ENCODE results near the gene PRPH2. TPM values are rescaled to one million over a fixed set of nuclear protein-coding genes. Genes with fewer than 3 reads are reported as not detected.

The PRPH2 gene
- polyA plus RNA-seq, 2 of the 4 experiments (the other 2 are of a cell fraction), result not detected

- H3K27ac ChIP-seq, result no peak overlapping the region
- no peak for ATAC-seq
- 100% methylated on average over 3 of the region's 4 CpGs for WGBS (ENCODE audit: missing lambda C conversion rate)
- no peak overlapping the region for H3K4me2 ChIP-seq
- FAIRE-seq, result no peak
- peaks cover 15% of the 10 kb centered on the region for H3K4me1 ChIP-seq
- no peak overlapping the region for H3K4me3 ChIP-seq
- no peaks in the 10 kb centered on the region for H3K9me3 ChIP-seq
- ChIA-PET CTCF (no interaction called here), POLR2A (interaction anchor here (1.3 to 3.5 kb wide), 2 partner anchors 13 to 23 kb away, joined by 7 to 38 read pairs; partner anchors contain the start of genes BICRAL and TBCC)
- TF ChIP-seq TP53 (CRISPR knock-in tag; IDR thresholded peaks at IDR 0.05) (no peak), ESRRA (IDR thresholded peaks at IDR 0.05; ENCODE audit: borderline replicate concordance, low read length) (no peak), CHD2 (IDR thresholded peaks at IDR 0.05; ENCODE audit: low read length, partially characterized antibody) (no peak), SREBF2 (IDR thresholded peaks at IDR 0.05) (no peak), HOXA7 (CRISPR knock-in tag; IDR thresholded peaks at IDR 0.05) (no peak), NPAS2 (CRISPR knock-in tag; IDR thresholded peaks at IDR 0.05; ENCODE audit: borderline replicate concordance) (no peak), TFCP2L1 (CRISPR knock-in tag; IDR thresholded peaks at IDR 0.05) (no peak), HEYL (CRISPR knock-in tag; IDR thresholded peaks at IDR 0.05) (no peak), FOSL2 (IDR thresholded peaks at IDR 0.05) (no peak), FOSL2 (CRISPR knock-in tag; IDR thresholded peaks at IDR 0.05) (no peak), ZSCAN20 (CRISPR knock-in tag; IDR thresholded peaks at IDR 0.05) (no peak), CTCF (IDR thresholded peaks at IDR 0.05) (no peak), PHF8 (IDR thresholded peaks at IDR 0.05; ENCODE audit: borderline replicate concordance, low read depth) (no peak), HOXB13 (CRISPR knock-in tag; IDR thresholded peaks at IDR 0.05; ENCODE audit: low read depth) (no peak), BCL3 (IDR thresholded peaks at IDR 0.05) (no peak), ZNF302 (CRISPR knock-in tag; IDR thresholded peaks at IDR 0.05) (no peak)
- TF ChIP-seq, protein P1, sequence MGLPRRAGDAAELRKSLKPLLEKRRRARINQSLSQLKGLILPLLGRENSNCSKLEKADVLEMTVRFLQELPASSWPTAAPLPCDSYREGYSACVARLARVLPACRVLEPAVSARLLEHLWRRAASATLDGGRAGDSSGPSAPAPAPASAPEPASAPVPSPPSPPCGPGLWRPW (IDR thresholded peaks at IDR 0.05), result no peak
- TF ChIP-seq, protein P2, sequence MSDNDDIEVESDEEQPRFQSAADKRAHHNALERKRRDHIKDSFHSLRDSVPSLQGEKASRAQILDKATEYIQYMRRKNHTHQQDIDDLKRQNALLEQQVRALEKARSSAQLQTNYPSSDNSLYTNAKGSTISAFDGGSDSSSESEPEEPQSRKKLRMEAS (IDR thresholded peaks at IDR 0.05), result no peak
- TF ChIP-seq, protein P3, sequence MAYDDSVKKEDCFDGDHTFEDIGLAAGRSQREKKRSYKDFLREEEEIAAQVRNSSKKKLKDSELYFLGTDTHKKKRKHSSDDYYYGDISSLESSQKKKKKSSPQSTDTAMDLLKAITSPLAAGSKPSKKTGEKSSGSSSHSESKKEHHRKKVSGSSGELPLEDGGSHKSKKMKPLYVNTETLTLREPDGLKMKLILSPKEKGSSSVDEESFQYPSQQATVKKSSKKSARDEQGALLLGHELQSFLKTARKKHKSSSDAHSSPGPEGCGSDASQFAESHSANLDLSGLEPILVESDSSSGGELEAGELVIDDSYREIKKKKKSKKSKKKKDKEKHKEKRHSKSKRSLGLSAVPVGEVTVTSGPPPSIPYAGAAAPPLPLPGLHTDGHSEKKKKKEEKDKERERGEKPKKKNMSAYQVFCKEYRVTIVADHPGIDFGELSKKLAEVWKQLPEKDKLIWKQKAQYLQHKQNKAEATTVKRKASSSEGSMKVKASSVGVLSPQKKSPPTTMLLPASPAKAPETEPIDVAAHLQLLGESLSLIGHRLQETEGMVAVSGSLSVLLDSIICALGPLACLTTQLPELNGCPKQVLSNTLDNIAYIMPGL (CRISPR knock-in tag; IDR thresholded peaks at IDR 0.05; ENCODE audit: borderline replicate concordance), result no peak
- DNase-seq (ENCODE audit: low read depth in 1 of 2, low spot score in 1 of 2), result no peak
These were observed 46.7 kb upstream of the PRPH2 start for GRCh38 chr6:42769051-42769450.

- peak; percentile 76 to 78; a peak in 5 of 6 replicates for ATAC-seq
- H3K4me3 ChIP-seq, result no peak overlapping the region
- TF ChIP-seq FOSL2 (IDR thresholded peaks at IDR 0.05), result no peak
- peak; percentile 36 for TF ChIP-seq FOSL2 (CRISPR knock-in tag; IDR thresholded peaks at IDR 0.05)
- TF ChIP-seq BCL3 (IDR thresholded peaks at IDR 0.05), result no peak
- DNase-seq (ENCODE audit: low read depth in 1 of 2, low spot score in 1 of 2), result peak in 1 of 2 experiments; percentile 50
- ChIA-PET POLR2A (interaction anchor here (1.3 to 1.6 kb wide), 2 partner anchors 16 to 20 kb away, joined by 13 to 15 read pairs; partner anchors contain the start of genes BICRAL and TBCC), CTCF (interaction anchor here (1.0 kb wide), 1 partner anchor 39 kb away, joined by 3 read pairs; no protein-coding TSS in a partner anchor)
- H3K27ac ChIP-seq, result peak overlapping the region; percentile 14 to 62; a peak in 1 of 6 replicates
- FAIRE-seq, result no peak
- H3K9me3 ChIP-seq, result no peaks in the 10 kb centered on the region
- H3K4me1 ChIP-seq, result peaks cover 15% of the 10 kb centered on the region
- peak overlapping the region; percentile 52 for H3K4me2 ChIP-seq
- WGBS (ENCODE audit: missing lambda C conversion rate), result 37% methylated on average over 5 of the region's 5 CpGs
These were observed 43.8 kb upstream of the PRPH2 start for GRCh38 chr6:42766163-42766670.

Measured in A549 (cell line).